Activated naive CD4-positive, alpha-beta T cell treated with anti-CD3 and anti-CD28 coated beads, Interleukin-2, amount 50 U/mL, for 72 hours (primary cell): ENCODE results near the gene HSD17B12. TPM values are rescaled to one million over a fixed set of nuclear protein-coding genes. Genes with fewer than 3 reads are reported as not detected.
"Not testable (repeated sequence)": the region's sequence is repeated elsewhere in the genome, so short reads cannot be mapped to it uniquely, and the experiment has no call there.

Experiments used
- ATAC-seq, 2 donors: fragments of 150-1000 bp; cut with Tn5 transposase; 2 replicates each; pipeline ENCODE4 v1.10.0; 2021; ENCODE audit warnings: mild to moderate bottlenecking in 2 of 2, moderate library complexity in 2 of 2
- DNase-seq, 2 donors: peaks; one replicate each; pipeline ENCODE4 v3.0.0; 2021 to 2022; ENCODE audit warnings: low spot score in 2 of 2
- H3K27ac Mint-ChIP-seq, 2 donors: one replicate each; pipeline ENCODE4 v1.8.0; 2022; ENCODE audit warnings: mild to moderate bottlenecking in 2 of 2, mixed read lengths in 2 of 2
- H3K36me3 Mint-ChIP-seq, 2 donors: one replicate each; pipeline ENCODE4 v1.8.0; 2022; ENCODE audit warnings: mixed read lengths in 2 of 2
- H3K9me3 Mint-ChIP-seq, 2 donors: one replicate each; pipeline ENCODE4 v1.8.0; 2022; ENCODE audit warnings: mixed read lengths in 2 of 2
- total RNA-seq, 2 donors: library from RNA; stranded (reverse); gene quantifications; one replicate each; pipeline ENCODE4 v1.2.3, GENCODE V29; 2022

HSD17B12 gene
- total RNA-seq, 2 donors from 2014 or later, result 38.7 to 55.7 TPM

- Mint-ChIP-seq H3K9me3 (peaks cover 6 to 18% of the 10 kb centered on the region in 2 donors), H3K36me3 (peaks cover 23 to 38% of the 10 kb centered on the region in 2 donors), H3K27ac (no peak overlapping the region)
- DNase-seq, result no peak
- ATAC-seq, result no peak
Measured at GRCh38 chr11:43765194-43765593, 84.7 kb downstream of the HSD17B12 start.

DNA sequence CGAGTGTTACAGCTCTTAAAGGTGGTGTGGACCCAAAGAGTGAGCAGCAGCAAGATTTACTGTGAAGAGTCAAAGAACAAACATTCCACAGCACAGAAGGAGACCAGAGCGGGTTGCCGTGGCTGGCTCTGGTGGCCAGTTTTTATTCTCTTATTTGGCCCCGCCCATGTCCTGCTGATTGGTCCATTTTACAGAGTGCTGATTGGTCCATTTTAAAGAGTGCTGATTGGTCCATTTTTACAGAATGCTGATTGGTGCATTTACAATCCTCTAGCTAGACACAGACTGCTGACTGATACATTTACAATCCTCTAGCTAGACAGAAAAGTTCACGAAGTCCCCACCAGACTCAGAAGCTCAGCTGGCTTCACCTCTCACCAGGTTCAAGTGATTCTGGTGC lies 88.1 kb downstream of the HSD17B12 start:
- DNase-seq, H3K27ac Mint-ChIP-seq, ATAC-seq: not testable (repeated sequence)
- peaks cover 22 to 41% of the 10 kb centered on the region in 2 donors for H3K36me3 Mint-ChIP-seq
- peaks cover 6 to 18% of the 10 kb centered on the region in 2 donors for H3K9me3 Mint-ChIP-seq

- H3K27ac Mint-ChIP-seq, result no peak overlapping the region
- peaks cover 27 to 34% of the 10 kb centered on the region in 2 donors for H3K36me3 Mint-ChIP-seq
Measured at GRCh38 chr11:43770173-43770572, 89.6 kb downstream of the HSD17B12 start.

GRCh38 chr11:43772733-43773132 lies 92.2 kb downstream of the HSD17B12 start:
- H3K9me3 Mint-ChIP-seq, result peaks cover 7% of the 10 kb centered on the region in 2 donors

More at GRCh38 chr11:43770173-43770572, 89.6 kb downstream of the HSD17B12 start:
- H3K9me3 Mint-ChIP-seq, result peaks cover 9 to 14% of the 10 kb centered on the region in 2 donors
- no peak for DNase-seq
- ATAC-seq, result no peak

DNA sequence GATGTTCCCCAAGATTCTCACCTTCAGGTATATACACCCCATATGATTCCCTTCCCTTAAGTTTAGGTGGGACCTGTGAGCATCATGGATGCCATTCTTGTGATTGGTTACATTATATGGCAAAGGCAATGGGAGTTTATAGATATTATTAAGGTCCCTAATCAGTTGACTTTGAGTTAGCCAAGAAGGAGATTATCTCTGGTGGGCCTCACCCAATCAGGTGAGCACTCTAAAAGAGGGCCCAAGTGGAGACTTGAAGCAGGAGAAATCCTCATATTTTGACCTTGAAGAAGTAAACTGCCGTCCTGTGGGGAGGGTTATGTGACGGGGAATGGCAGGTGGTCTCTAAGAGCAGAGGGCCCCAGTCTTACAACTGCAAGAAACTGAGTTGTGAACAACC lies 94.2 kb downstream of the HSD17B12 start:
- Mint-ChIP-seq H3K36me3 (peaks cover 18 to 27% of the 10 kb centered on the region in 2 donors), H3K27ac (no peak overlapping the region), H3K9me3 (peaks cover 7% of the 10 kb centered on the region in 2 donors)
- ATAC-seq (no peak), DNase-seq (no peak)

More at GRCh38 chr11:43772733-43773132, 92.2 kb downstream of the HSD17B12 start:
- ATAC-seq, result no peak
- Mint-ChIP-seq H3K27ac (no peak overlapping the region), H3K36me3 (peaks cover 17 to 26% of the 10 kb centered on the region in 2 donors)
- no peak for DNase-seq

DNA sequence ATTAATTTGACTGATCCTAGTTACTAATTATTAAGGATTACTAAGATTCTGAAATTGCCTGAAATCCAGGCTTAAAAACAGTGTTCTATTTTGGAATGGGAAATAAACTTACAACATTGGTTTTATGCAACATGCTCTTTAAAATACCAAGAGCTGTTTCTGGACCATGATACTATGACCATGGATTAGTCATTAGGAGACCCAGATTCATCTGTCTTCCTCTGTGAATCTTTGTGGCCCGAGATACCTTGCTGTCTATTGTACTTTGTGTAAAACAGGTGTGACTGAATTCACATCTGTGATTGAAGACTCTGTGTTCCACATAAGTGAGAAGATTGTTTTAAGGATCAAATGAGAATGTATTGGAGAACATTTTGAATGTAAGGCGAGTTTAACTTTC lies 98.8 kb downstream of the HSD17B12 start:
- Mint-ChIP-seq H3K36me3 (peaks cover 25 to 28% of the 10 kb centered on the region in 2 donors), H3K9me3 (peaks cover 15 to 21% of the 10 kb centered on the region in 2 donors), H3K27ac (no peak overlapping the region)
- DNase-seq (no peak), ATAC-seq (no peak)

- Mint-ChIP-seq H3K36me3 (peaks cover 18 to 30% of the 10 kb centered on the region in 2 donors), H3K9me3 (peaks cover 11 to 21% of the 10 kb centered on the region in 2 donors), H3K27ac (no peak overlapping the region)
- DNase-seq (no peak), ATAC-seq (no peak)
Measured at GRCh38 chr11:43784301-43784700, 103.8 kb downstream of the HSD17B12 start.

- ATAC-seq (no peak), DNase-seq (no peak)
- Mint-ChIP-seq H3K9me3 (peaks cover 12 to 21% of the 10 kb centered on the region in 2 donors), H3K36me3 (peaks cover 18 to 31% of the 10 kb centered on the region in 2 donors), H3K27ac (no peak overlapping the region)
Measured at GRCh38 chr11:43784866-43785265, 104.3 kb downstream of the HSD17B12 start.

DNA sequence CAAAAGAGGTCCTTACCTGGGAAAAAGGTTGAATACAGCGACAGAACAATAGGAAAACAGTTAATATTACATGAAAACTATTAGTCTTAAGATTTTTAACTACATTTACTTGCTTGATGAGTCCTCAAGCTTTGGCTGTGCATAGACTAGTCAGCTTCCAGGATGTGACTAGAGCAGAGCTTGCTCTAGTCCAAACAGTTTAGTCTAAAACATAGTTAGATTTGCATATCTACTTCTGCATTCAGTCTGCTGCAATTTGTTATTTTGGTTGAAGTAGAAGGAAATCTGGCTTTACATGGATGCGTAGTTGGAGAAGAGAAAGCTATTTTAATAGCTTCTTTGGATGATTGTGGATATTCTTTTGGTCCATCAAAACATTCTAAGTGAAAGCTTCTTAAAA lies 104.8 kb downstream of the HSD17B12 start:
- ATAC-seq, result no peak
- H3K36me3 Mint-ChIP-seq, result peaks cover 21 to 31% of the 10 kb centered on the region in 2 donors

GRCh38 chr11:43786016-43786415 lies 105.5 kb downstream of the HSD17B12 start:
- Mint-ChIP-seq H3K36me3 (peaks cover 25 to 28% of the 10 kb centered on the region in 2 donors), H3K27ac (no peak overlapping the region), H3K9me3 (peaks cover 12 to 19% of the 10 kb centered on the region in 2 donors)
- no peak for ATAC-seq
- DNase-seq, result no peak

More for the DNA sequence above, 104.8 kb downstream of the HSD17B12 start:
- Mint-ChIP-seq H3K9me3 (peaks cover 12 to 21% of the 10 kb centered on the region in 2 donors), H3K27ac (no peak overlapping the region)
- no peak for DNase-seq

DNA sequence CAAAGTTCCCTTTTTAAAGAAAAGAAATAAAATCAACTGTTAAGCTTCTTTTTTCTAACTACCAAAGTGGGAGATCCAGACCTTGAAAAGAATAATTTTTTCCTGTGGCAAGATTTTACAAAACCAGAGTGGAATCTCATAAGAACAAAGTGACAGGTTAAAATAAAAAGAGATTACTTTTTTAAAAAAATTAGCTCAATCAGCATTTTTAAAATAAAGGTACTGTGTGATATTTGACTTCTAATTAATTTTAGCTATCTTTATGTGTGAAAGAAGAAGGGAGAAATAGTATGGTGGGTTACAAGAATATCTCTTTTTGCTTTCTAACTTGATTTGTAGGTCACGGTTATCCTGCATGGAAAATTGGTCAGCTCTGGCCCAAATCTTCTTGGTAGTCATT lies 107.3 kb downstream of the HSD17B12 start:
- Mint-ChIP-seq H3K36me3 (peaks cover 25% of the 10 kb centered on the region in 2 donors), H3K9me3 (peaks cover 12 to 17% of the 10 kb centered on the region in 2 donors), H3K27ac (no peak overlapping the region)
- DNase-seq, result no peak
- ATAC-seq, result no peak

DNA sequence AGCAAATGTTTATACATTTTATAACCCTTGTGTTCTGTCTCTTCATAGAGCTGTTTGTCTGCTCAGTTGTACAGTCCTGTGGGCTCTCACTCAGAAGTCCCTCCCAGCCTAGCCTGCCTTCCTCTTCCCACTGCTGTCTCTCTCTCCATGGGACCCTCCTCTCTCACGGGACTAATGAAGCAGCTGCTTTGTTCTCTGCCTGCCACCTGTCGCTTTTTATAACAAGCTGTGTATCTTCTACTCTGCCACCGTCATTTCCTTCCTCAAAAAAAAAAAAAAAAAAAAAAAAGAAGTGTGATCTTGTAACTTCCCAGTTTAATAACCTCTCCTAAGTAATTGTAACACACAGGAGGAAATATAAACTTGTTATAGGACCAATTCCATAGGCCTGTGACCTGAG lies 107.9 kb downstream of the HSD17B12 start:
- Mint-ChIP-seq H3K27ac (no peak overlapping the region), H3K36me3 (peaks cover 23 to 24% of the 10 kb centered on the region in 2 donors), H3K9me3 (peaks cover 11 to 15% of the 10 kb centered on the region in 2 donors)
- DNase-seq (no peak), ATAC-seq (no peak)

GRCh38 chr11:43789700-43790443 lies 109.3 kb downstream of the HSD17B12 start:
- H3K36me3 Mint-ChIP-seq, result peaks cover 10 to 11% of the 10 kb centered on the region in 2 donors
- DNase-seq (no peak), ATAC-seq (no peak)
- H3K9me3 Mint-ChIP-seq, result peaks cover 4 to 5% of the 10 kb centered on the region in 2 donors
- peak overlapping the region in 1 of 2 donors; percentile 25 for H3K27ac Mint-ChIP-seq

GRCh38 chr11:43790444-43790794 lies 109.9 kb downstream of the HSD17B12 start:
- H3K9me3 Mint-ChIP-seq, result peaks cover 4 to 5% of the 10 kb centered on the region in 2 donors
- peak overlapping the region in 1 of 2 donors; percentile 25 for H3K27ac Mint-ChIP-seq
- DNase-seq (no peak), ATAC-seq (no peak)
- peaks cover 8 to 11% of the 10 kb centered on the region in 2 donors for H3K36me3 Mint-ChIP-seq

GRCh38 chr11:43797337-43797736 lies 116.8 kb downstream of the HSD17B12 start:
- Mint-ChIP-seq H3K36me3 (peaks cover 15 to 16% of the 10 kb centered on the region in 2 donors), H3K9me3 (no peaks in the 10 kb centered on the region)
- ATAC-seq, result no peak

GRCh38 chr11:43797866-43798265 lies 117.3 kb downstream of the HSD17B12 start:
- H3K27ac Mint-ChIP-seq, result no peak overlapping the region
- no peaks in the 10 kb centered on the region for H3K9me3 Mint-ChIP-seq
- peaks cover 15 to 16% of the 10 kb centered on the region in 2 donors for H3K36me3 Mint-ChIP-seq
- DNase-seq, result no peak
- ATAC-seq, result no peak

More at GRCh38 chr11:43797337-43797736, 116.8 kb downstream of the HSD17B12 start:
- no peak overlapping the region for H3K27ac Mint-ChIP-seq
- DNase-seq, result no peak

DNA sequence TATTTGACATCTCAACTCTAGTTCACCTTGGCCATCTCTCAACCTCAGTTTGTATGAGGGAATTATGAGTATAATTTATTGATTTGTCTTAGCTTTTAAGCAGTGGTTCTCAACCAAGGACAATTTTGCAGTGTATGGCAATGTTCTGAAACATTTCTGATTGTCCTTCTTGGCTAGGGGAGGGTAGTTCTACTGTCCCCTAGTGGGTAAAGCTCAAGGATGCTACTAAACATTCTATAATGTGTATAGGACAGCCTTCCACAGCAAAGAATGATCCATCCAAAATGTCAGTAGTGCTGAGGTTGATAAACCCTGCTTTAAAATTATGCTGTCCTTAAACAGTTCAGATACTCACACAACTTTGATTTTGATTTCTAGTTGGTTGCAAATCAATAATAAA lies 122.0 kb downstream of the HSD17B12 start:
- ATAC-seq, result no peak
- peaks cover 27 to 35% of the 10 kb centered on the region in 2 donors for H3K36me3 Mint-ChIP-seq
- no peak for DNase-seq
- H3K9me3 Mint-ChIP-seq, result peaks cover 0 to 4% of the 10 kb centered on the region in 2 donors
- no peak overlapping the region for H3K27ac Mint-ChIP-seq

DNA sequence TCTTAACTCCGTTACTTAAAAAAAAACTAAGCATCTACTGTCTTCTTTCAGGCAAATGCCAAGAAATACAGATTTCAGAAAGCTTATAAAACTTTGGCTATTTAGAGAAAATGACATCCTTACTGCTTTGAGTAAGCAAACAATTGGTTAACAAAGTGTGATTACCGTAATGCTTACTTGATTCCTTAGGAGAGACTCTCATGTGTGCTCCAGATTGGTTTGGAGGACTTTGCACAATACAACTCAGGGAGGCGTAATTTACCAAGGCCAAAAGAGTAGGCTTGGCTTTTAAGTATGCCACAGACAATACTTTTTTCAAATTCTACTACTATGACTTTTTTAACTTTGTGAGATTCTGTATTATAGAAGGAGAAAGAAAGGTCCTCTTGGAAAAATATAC lies 123.2 kb downstream of the HSD17B12 start:
- Mint-ChIP-seq H3K27ac (no peak overlapping the region), H3K36me3 (peaks cover 25 to 33% of the 10 kb centered on the region in 2 donors), H3K9me3 (peaks cover 0 to 4% of the 10 kb centered on the region in 2 donors)
- ATAC-seq, result no peak
- no peak for DNase-seq
